ENCODE data around the gene CORO1A. TPM values are rescaled to one million over a fixed set of nuclear protein-coding genes. Genes with fewer than 3 reads are reported as not detected.

CORO1A gene
- 816 and 819 TPM in 2 replicates for total RNA-seq

DNA sequence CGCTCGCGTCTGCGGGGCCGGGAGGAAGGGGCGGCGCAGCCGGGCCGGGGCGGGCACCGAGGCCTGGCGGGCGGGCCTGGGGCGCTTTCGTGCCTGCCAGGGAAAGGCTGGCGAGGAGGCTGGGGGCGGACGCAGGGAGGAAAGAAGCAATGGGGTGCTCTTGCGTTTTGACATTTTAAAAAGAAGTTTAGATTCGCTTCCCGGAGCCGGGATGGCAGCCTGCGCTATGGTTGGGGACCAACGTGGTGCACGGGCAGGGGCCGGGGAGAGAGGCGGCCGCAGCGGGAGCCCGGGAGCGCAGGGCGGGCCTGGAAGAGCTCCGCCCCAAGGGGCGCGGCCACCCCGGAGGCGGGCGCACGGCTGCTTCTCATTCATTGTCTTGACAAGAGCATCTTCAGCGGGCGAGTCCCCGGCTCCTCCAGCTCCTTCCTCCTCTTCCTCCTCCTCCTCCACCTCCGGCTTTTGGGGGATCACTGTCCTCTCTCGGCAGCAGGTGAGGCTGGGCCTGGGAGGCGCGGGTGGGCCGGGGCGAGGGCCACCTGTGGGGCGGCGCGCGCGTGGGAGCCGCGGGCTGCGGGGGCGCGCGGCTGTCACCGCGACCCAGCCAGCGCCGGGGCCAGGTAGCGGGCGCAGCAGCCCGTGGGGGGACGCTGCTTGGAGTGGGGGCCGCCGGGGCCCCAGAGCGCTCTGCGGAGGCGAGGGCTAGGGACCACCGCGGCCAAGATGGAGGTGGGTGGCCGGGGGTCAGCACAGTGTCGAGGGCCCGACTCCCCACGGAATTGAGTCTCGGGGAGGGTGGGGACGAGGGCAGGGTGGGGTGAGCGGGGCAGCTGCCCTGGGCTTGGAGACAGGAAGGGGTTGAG lies at the start of gene CORO1A:
CORO1A (plus strand) TSS at position 370 of the 863 bp plus-strand sequence. CDS start 1,608 bp downstream, outside the sequence.
- H3K9me3 Mint-ChIP-seq: no peaks in the 10 kb centered on the region
- peaks cover 36% of the 10 kb centered on the region for H3K36me3 Mint-ChIP-seq (ENCODE audit: low read depth)
- intact Hi-C loops (cut with micrococcal nuclease): no loop called here

GRCh38 chr16:30136971-30137605 lies 46.3 kb upstream of the CORO1A start:
- H3K9me3 Mint-ChIP-seq: no peaks in the 10 kb centered on the region
- H3K27ac Mint-ChIP-seq: peak overlapping the region; percentile 34
- peaks cover 14% of the 10 kb centered on the region for H3K4me1 Mint-ChIP-seq (ENCODE audit: low read depth)
- no peaks in the 10 kb centered on the region for H3K27me3 Mint-ChIP-seq (ENCODE audit: insufficient read depth)
- intact Hi-C loops (cut with micrococcal nuclease): no loop called here
- H3K36me3 Mint-ChIP-seq (ENCODE audit: low read depth): peaks cover 2% of the 10 kb centered on the region
- H3K4me3 Mint-ChIP-seq: no peak overlapping the region
- no peak for DNase-seq (ENCODE audit: low spot score)

More for the DNA sequence above, at the start of gene CORO1A:
- Mint-ChIP-seq H3K4me3 (peak within 1 kb of the TSS; percentile 100), H3K27me3 (ENCODE audit: insufficient read depth) (no peaks in the 10 kb centered on the region), H3K4me1 (ENCODE audit: low read depth) (peaks cover 27% of the 10 kb centered on the region), H3K27ac (peak within 1 kb of the TSS; percentile 99)
- peak; percentile 82 for DNase-seq (ENCODE audit: low spot score)

DNA sequence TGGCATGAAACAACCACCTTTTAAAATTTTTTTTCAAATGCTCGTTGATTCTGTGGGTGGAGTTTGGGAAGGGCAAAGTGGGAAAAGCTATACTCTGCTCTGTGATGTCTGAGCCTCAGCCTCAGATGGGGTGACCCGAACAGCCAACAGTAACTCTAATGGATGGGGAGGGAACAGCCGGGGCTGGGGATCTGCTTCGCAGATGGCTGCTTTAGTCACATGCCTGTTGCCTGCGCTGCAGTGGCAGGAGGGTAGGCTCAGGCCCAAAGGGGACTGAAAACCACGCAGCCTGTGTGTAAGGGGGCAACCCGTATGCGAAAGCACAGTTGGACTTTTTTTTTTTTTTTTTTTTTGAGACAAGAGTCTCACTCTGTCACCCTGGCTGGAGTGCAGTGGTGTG lies 45.5 kb upstream of the CORO1A start:
- Mint-ChIP-seq H3K9me3 (no peaks in the 10 kb centered on the region), H3K4me3 (no peak overlapping the region), H3K36me3 (ENCODE audit: low read depth) (peaks cover 2% of the 10 kb centered on the region), H3K4me1 (ENCODE audit: low read depth) (peaks cover 19% of the 10 kb centered on the region), H3K27me3 (ENCODE audit: insufficient read depth) (no peaks in the 10 kb centered on the region), H3K27ac (no peak overlapping the region)
- DNase-seq (ENCODE audit: low spot score): no peak
- intact Hi-C loops (cut with micrococcal nuclease): no loop called here

GRCh38 chr16:30139583-30140481 lies 43.6 kb upstream of the CORO1A start:
- Mint-ChIP-seq H3K27ac (peak overlapping the region; percentile 87), H3K4me1 (ENCODE audit: low read depth) (peaks cover 26% of the 10 kb centered on the region), H3K27me3 (ENCODE audit: insufficient read depth) (no peaks in the 10 kb centered on the region), H3K4me3 (no peak overlapping the region), H3K9me3 (no peaks in the 10 kb centered on the region), H3K36me3 (ENCODE audit: low read depth) (no peaks in the 10 kb centered on the region)
- intact Hi-C loops (cut with micrococcal nuclease): no loop called here
- DNase-seq (ENCODE audit: low spot score): no peak

DNA sequence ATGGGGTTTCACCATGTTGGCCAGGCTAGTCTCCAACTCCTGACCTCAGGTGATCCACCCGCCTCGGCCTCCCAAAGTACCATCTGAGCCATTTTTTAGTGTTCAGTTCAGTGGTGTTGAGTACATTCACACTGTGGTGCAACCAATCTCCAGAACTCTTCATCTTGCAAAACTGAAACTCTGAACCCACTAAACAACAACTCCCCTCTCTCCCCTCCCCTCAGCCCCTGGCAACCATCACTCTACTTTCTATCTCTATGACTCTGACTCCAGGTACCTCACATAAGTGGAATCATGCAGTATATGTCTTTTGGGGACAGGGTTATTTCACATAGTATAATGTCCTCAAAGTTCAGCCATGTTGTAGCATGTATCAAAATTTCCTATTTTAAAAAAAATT lies 41.7 kb upstream of the CORO1A start:
- intact Hi-C loops (cut with micrococcal nuclease): no loop called here
- Mint-ChIP-seq H3K4me1 (ENCODE audit: low read depth) (peaks cover 26% of the 10 kb centered on the region), H3K36me3 (ENCODE audit: low read depth) (no peaks in the 10 kb centered on the region), H3K27me3 (ENCODE audit: insufficient read depth) (peaks cover 1% of the 10 kb centered on the region), H3K27ac (peak overlapping the region; percentile 27), H3K9me3 (no peaks in the 10 kb centered on the region), H3K4me3 (no peak overlapping the region)
- DNase-seq (ENCODE audit: low spot score): no peak

GRCh38 chr16:30142672-30143346 lies 40.6 kb upstream of the CORO1A start:
- Mint-ChIP-seq H3K27ac (peak overlapping the region; percentile 45), H3K36me3 (ENCODE audit: low read depth) (no peaks in the 10 kb centered on the region), H3K27me3 (ENCODE audit: insufficient read depth) (peaks cover 1% of the 10 kb centered on the region), H3K4me1 (ENCODE audit: low read depth) (peaks cover 22% of the 10 kb centered on the region), H3K9me3 (no peaks in the 10 kb centered on the region), H3K4me3 (no peak overlapping the region)
- peak; percentile 22 for DNase-seq (ENCODE audit: low spot score)
- intact Hi-C loops (cut with micrococcal nuclease): no loop called here

DNA sequence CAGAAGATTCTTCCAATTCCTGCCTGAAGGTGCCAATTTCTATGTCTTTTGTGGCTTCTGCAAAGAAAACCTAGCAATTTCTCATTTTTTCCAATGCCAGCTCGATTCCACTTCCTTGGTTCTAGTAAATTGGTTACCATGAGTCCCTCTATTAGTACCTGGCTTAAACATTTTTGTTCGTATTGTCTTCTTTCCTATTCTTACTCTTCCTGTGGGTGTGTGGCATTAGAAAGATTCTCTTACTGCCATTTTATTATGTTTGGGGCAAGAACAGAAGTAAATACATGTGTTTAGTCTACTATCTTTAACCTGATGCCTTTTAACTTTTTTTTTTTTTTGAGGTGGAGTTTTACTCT lies 40.1 kb upstream of the CORO1A start:
- Mint-ChIP-seq H3K36me3 (ENCODE audit: low read depth) (no peaks in the 10 kb centered on the region), H3K27me3 (ENCODE audit: insufficient read depth) (peaks cover 1% of the 10 kb centered on the region), H3K27ac (peak overlapping the region; percentile 45), H3K4me1 (ENCODE audit: low read depth) (peaks cover 22% of the 10 kb centered on the region), H3K4me3 (no peak overlapping the region), H3K9me3 (no peaks in the 10 kb centered on the region)
- intact Hi-C loops (cut with micrococcal nuclease): no loop called here
- no peak for DNase-seq (ENCODE audit: low spot score)

- peaks cover 22% of the 10 kb centered on the region for H3K4me1 Mint-ChIP-seq (ENCODE audit: low read depth)
- no peak overlapping the region for H3K4me3 Mint-ChIP-seq
- peaks cover 5% of the 10 kb centered on the region for H3K9me3 Mint-ChIP-seq
- no peak for DNase-seq (ENCODE audit: low spot score)
- peaks cover 1% of the 10 kb centered on the region for H3K27me3 Mint-ChIP-seq (ENCODE audit: insufficient read depth)
- H3K27ac Mint-ChIP-seq: no peak overlapping the region
- intact Hi-C loops (cut with micrococcal nuclease): no loop called here
- H3K36me3 Mint-ChIP-seq (ENCODE audit: low read depth): no peaks in the 10 kb centered on the region
Measured at GRCh38 chr16:30144017-30144416, 39.4 kb upstream of the CORO1A start.

GRCh38 chr16:30144917-30145316 lies 38.5 kb upstream of the CORO1A start:
- Mint-ChIP-seq H3K4me3 (no peak overlapping the region), H3K27me3 (ENCODE audit: insufficient read depth) (peaks cover 1% of the 10 kb centered on the region), H3K36me3 (ENCODE audit: low read depth) (peaks cover 2% of the 10 kb centered on the region), H3K4me1 (ENCODE audit: low read depth) (peaks cover 15% of the 10 kb centered on the region), H3K9me3 (peaks cover 12% of the 10 kb centered on the region), H3K27ac (no peak overlapping the region)
- intact Hi-C loops (cut with micrococcal nuclease): no loop called here
- no peak for DNase-seq (ENCODE audit: low spot score)

GRCh38 chr16:30145657-30146056 lies 37.7 kb upstream of the CORO1A start:
- peaks cover 2% of the 10 kb centered on the region for H3K36me3 Mint-ChIP-seq (ENCODE audit: low read depth)
- no peak overlapping the region for H3K4me3 Mint-ChIP-seq
- H3K27me3 Mint-ChIP-seq (ENCODE audit: insufficient read depth): peaks cover 1% of the 10 kb centered on the region
- no peak for DNase-seq (ENCODE audit: low spot score)
- peaks cover 12% of the 10 kb centered on the region for H3K9me3 Mint-ChIP-seq
- H3K4me1 Mint-ChIP-seq (ENCODE audit: low read depth): peaks cover 12% of the 10 kb centered on the region
- H3K27ac Mint-ChIP-seq: no peak overlapping the region
- intact Hi-C loops (cut with micrococcal nuclease): no loop called here

- intact Hi-C loops (cut with micrococcal nuclease): no loop called here
- peaks cover 6% of the 10 kb centered on the region for H3K4me1 Mint-ChIP-seq (ENCODE audit: low read depth)
- no peak for DNase-seq (ENCODE audit: low spot score)
- peaks cover 12% of the 10 kb centered on the region for H3K9me3 Mint-ChIP-seq
- H3K4me3 Mint-ChIP-seq: no peak overlapping the region
- H3K36me3 Mint-ChIP-seq (ENCODE audit: low read depth): peaks cover 2% of the 10 kb centered on the region
- peaks cover 1% of the 10 kb centered on the region for H3K27me3 Mint-ChIP-seq (ENCODE audit: insufficient read depth)
- no peak overlapping the region for H3K27ac Mint-ChIP-seq
Measured at GRCh38 chr16:30147843-30148510, 35.4 kb upstream of the CORO1A start.
